ENCODE measurements around the gene DRC3. TPM values are rescaled to one million over a fixed set of nuclear protein-coding genes. Genes with fewer than 3 reads are reported as not detected.
"Not testable (repeated sequence)": the region's sequence is repeated elsewhere in the genome, so short reads cannot be mapped to it uniquely, and the experiment has no call there.

Gene DRC3
- total and polyA plus RNA-seq, 2 donors = 1.6 to 3.6 TPM

DNA sequence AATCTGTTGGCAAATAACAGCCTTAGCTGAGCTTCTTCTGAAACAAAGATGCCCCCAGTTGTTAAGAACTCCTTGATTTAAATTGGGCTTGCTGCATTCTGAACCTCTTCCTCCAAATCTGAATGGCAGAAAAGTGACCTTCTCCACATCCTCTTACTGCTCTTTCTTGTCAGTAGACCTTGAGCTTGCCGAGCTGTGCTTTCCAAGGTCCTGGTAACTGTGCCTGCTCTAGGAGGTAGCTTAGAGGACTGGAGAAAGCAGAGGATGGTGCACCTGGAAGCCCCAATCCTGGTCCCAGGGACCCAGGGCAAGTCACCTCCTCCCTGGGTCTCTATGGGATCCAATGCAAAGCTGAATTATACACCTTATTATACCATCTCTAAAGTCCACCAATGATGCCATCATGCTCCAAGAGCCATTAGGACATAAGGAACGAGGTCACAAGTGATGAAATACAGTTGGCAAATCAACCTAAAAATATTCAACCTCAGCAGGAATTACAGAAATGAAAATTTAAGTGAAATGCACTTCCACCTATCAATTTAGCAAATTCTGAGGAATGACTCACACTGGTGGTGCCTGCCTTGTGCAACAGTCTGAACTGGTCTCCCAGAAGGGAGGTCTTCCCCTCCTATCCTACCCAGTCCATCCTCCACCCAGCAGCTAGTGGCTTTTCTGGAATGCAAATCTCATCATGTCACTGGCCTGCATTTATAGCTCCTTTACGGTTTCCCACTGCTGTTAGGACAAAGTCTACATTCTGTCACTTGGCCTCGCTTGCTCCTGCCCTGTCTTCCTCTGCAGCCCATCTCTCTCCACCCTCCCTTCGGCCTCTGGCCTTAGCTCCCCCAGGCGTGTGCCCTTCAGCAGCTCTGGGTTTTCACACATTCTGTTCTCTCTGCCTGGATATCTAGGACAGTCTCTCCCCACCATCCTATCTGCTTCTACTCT, 37.1 kb upstream of the DRC3 start:
- no peak overlapping the region for H3K27ac ChIP-seq (ENCODE audit: low read depth)
- DNase-seq (ENCODE audit: extremely low spot score) = no peak
- H3K4me1 ChIP-seq (ENCODE audit: insufficient read depth) = peaks cover 2% of the 10 kb centered on the region
- H3K4me3 ChIP-seq (ENCODE audit: low read depth, low read length) = no peak overlapping the region
- H3K36me3 ChIP-seq (ENCODE audit: insufficient read depth) = no peaks in the 10 kb centered on the region
- 74% methylated on average over 6 of the region's 6 CpGs for WGBS

GRCh38 chr17:17937201-17937853, 35.3 kb upstream of the DRC3 start:
- DNase-seq (ENCODE audit: extremely low spot score) = no peak
- Histone ChIP-seq H3K4me3 (ENCODE audit: low read depth, low read length) (no peak overlapping the region), H3K27ac (ENCODE audit: low read depth) (no peak overlapping the region), H3K4me1 (ENCODE audit: insufficient read depth) (peaks cover 5% of the 10 kb centered on the region), H3K36me3 (ENCODE audit: insufficient read depth) (no peaks in the 10 kb centered on the region)
- 78% methylated on average over 4 of the region's 4 CpGs for WGBS

- H3K4me1 ChIP-seq (ENCODE audit: insufficient read depth) = peaks cover 5% of the 10 kb centered on the region
- 90% methylated on average over 5 of the region's 5 CpGs for WGBS
- DNase-seq (ENCODE audit: extremely low spot score) = no peak
These were observed 34.7 kb upstream of the DRC3 start for GRCh38 chr17:17937958-17938357.

GRCh38 chr17:17938388-17939107, 34.1 kb upstream of the DRC3 start:
- WGBS = 90% methylated on average over 8 of the region's 8 CpGs
- peaks cover 5% of the 10 kb centered on the region for H3K4me1 ChIP-seq (ENCODE audit: insufficient read depth)
- no peak overlapping the region for H3K4me3 ChIP-seq (ENCODE audit: low read depth, low read length)
- H3K27ac ChIP-seq (ENCODE audit: low read depth) = no peak overlapping the region
- DNase-seq (ENCODE audit: extremely low spot score) = no peak
- H3K36me3 ChIP-seq (ENCODE audit: insufficient read depth) = no peaks in the 10 kb centered on the region

More at GRCh38 chr17:17937958-17938357, 34.7 kb upstream of the DRC3 start:
- Histone ChIP-seq H3K27ac (ENCODE audit: low read depth) (no peak overlapping the region), H3K4me3 (ENCODE audit: low read depth, low read length) (no peak overlapping the region), H3K36me3 (ENCODE audit: insufficient read depth) (no peaks in the 10 kb centered on the region)

DNA sequence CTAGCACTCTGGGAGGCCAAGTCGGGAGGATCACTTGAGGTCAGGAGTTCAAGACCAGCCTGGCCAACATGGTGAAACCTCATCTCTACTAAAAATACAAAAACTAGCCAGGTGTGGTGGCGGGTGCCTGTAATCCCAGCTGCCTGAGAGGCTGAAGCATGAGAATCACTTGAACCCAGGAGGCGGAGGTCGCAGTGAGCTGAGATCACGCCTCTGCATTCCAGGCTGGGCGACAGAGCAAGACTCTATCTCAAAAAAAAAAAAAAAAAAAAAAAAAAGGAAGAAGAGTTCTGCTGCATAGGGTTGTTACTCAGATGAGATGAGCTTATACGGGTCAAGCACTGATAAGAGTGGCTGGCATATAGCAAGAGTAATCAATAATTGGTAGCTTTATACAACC, 32.7 kb upstream of the DRC3 start:
- not testable (repeated sequence) for H3K4me3 ChIP-seq (ENCODE audit: low read depth, low read length); H3K4me1 ChIP-seq (ENCODE audit: insufficient read depth); H3K36me3 ChIP-seq (ENCODE audit: insufficient read depth); H3K27ac ChIP-seq (ENCODE audit: low read depth); DNase-seq (ENCODE audit: extremely low spot score)
- WGBS = 86% methylated on average over 7 of the region's 7 CpGs

DNA sequence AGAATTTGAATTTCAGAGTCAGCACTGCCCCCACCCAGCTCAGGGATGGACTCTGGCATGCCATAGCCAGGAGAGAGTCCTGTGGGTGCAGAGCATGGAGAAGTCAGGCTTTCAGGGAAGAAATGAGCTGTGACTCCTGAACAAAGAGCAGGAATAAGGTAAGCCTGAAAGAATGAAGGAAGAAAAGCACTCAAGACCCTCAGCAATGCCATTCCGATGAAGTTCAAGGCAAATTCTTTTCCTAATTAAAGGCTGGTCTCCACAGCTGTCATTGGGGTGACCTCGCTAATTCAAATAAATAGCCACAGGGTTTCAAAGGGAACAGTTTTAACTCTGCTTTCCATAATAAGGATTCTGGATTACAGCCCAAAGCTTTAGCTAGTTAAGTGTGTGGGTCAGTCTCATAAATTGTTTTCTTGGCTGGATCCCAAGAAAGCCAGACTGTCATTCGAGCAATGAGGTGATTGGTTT, 32.2 kb upstream of the DRC3 start:
- peaks cover 5% of the 10 kb centered on the region for H3K4me1 ChIP-seq (ENCODE audit: insufficient read depth)
- no peak for DNase-seq (ENCODE audit: extremely low spot score)
- no peaks in the 10 kb centered on the region for H3K36me3 ChIP-seq (ENCODE audit: insufficient read depth)
- WGBS = 19% methylated on average over 3 of the region's 3 CpGs
- no peak overlapping the region for H3K27ac ChIP-seq (ENCODE audit: low read depth)
- no peak overlapping the region for H3K4me3 ChIP-seq (ENCODE audit: low read depth, low read length)

DNA sequence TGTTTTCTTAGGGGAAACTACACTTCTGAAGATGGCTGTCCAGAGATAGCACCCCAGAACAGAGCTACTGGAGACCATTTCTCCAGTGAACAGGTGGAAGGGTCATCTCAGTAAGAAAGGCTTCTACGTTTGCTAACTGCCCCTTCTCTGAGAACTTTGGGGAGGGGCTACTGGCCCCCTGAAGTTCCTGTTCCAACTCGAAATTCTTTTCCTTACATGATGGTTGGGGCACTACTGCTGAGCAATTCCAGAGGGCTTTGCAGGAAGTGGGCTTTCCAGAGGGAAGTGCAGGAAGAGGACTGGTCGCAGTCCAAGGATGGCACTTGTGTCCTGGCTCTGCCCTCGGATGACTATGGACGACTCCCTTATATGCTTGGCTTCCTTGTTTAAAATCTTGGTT, 31.6 kb upstream of the DRC3 start:
- WGBS = 40% methylated on average over 5 of the region's 5 CpGs
- Histone ChIP-seq H3K4me1 (ENCODE audit: insufficient read depth) (peaks cover 5% of the 10 kb centered on the region), H3K4me3 (ENCODE audit: low read depth, low read length) (no peak overlapping the region), H3K27ac (ENCODE audit: low read depth) (peak overlapping the region; percentile 24), H3K36me3 (ENCODE audit: insufficient read depth) (no peaks in the 10 kb centered on the region)
- DNase-seq (ENCODE audit: extremely low spot score) = no peak

GRCh38 chr17:17942846-17943245, 29.8 kb upstream of the DRC3 start:
- no peaks in the 10 kb centered on the region for H3K36me3 ChIP-seq (ENCODE audit: insufficient read depth)
- H3K27ac ChIP-seq (ENCODE audit: low read depth) = no peak overlapping the region
- no peak overlapping the region for H3K4me3 ChIP-seq (ENCODE audit: low read depth, low read length)
- peaks cover 5% of the 10 kb centered on the region for H3K4me1 ChIP-seq (ENCODE audit: insufficient read depth)
- no peak for DNase-seq (ENCODE audit: extremely low spot score)

GRCh38 chr17:17943281-17943984, 29.2 kb upstream of the DRC3 start:
- H3K4me1 ChIP-seq (ENCODE audit: insufficient read depth) = peaks cover 5% of the 10 kb centered on the region
- WGBS = 52% methylated on average over 3 of the region's 3 CpGs
- no peak overlapping the region for H3K27ac ChIP-seq (ENCODE audit: low read depth)
- H3K4me3 ChIP-seq (ENCODE audit: low read depth, low read length) = no peak overlapping the region
- H3K36me3 ChIP-seq (ENCODE audit: insufficient read depth) = no peaks in the 10 kb centered on the region
- no peak for DNase-seq (ENCODE audit: extremely low spot score)

DNA sequence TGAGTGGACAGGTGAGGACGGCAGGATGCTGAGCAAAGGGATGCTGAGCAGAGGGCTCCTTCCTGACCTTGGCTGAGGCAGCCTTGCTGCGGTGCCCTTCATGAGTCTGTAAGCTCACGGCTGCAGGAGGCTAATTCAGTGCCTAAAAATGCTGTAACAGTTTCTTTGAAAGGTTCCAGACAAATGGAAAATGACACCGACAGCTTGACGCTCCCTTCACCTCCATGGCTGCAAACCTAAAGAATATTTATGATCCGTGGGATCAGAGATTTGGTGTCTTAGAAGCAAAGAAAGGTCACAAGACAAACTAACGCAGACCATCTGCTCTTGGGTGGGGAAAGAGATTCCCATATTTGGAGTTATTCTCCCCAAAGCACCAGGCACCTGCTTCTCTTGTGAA, 28.4 kb upstream of the DRC3 start:
- Histone ChIP-seq H3K27ac (ENCODE audit: low read depth) (no peak overlapping the region), H3K36me3 (ENCODE audit: insufficient read depth) (no peaks in the 10 kb centered on the region), H3K4me1 (ENCODE audit: insufficient read depth) (peaks cover 5% of the 10 kb centered on the region), H3K4me3 (ENCODE audit: low read depth, low read length) (no peak overlapping the region)
- WGBS = 46% methylated on average over 7 of the region's 7 CpGs
- DNase-seq (ENCODE audit: extremely low spot score) = no peak

GRCh38 chr17:17944743-17945142, 27.9 kb upstream of the DRC3 start:
- peaks cover 5% of the 10 kb centered on the region for H3K4me1 ChIP-seq (ENCODE audit: insufficient read depth)
- no peak overlapping the region for H3K4me3 ChIP-seq (ENCODE audit: low read depth, low read length)
- DNase-seq (ENCODE audit: extremely low spot score) = no peak
- no peaks in the 10 kb centered on the region for H3K36me3 ChIP-seq (ENCODE audit: insufficient read depth)
- 67% methylated on average over 11 of the region's 11 CpGs for WGBS
- no peak overlapping the region for H3K27ac ChIP-seq (ENCODE audit: low read depth)

DNA sequence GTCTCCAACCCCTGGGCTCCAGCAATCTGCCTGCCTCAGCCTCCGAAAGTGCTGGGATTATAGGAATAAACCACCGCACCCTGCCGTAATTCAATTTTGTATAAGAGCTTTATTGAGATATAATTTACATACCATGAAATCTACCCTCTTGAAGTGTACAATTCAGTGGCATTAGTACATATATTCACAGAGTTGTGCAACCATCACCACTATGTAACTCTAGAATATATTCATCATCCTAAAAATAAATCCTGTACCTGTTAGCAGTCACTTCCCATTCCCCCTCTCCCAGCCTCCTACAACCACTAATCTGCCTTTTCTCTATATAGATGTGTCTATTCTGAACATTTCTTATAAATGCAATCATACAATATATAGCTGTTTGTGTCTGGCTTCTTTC, 26.6 kb upstream of the DRC3 start:
- no peak overlapping the region for H3K27ac ChIP-seq (ENCODE audit: low read depth)
- no peak for DNase-seq (ENCODE audit: extremely low spot score)
- no peak overlapping the region for H3K4me3 ChIP-seq (ENCODE audit: low read depth, low read length)
- 82% methylated on average over 3 of the region's 3 CpGs for WGBS
- peaks cover 1% of the 10 kb centered on the region for H3K4me1 ChIP-seq (ENCODE audit: insufficient read depth)
- H3K36me3 ChIP-seq (ENCODE audit: insufficient read depth) = no peaks in the 10 kb centered on the region

GRCh38 chr17:17947309-17947708, 25.4 kb upstream of the DRC3 start:
- Histone ChIP-seq H3K4me3 (ENCODE audit: low read depth, low read length) (no peak overlapping the region), H3K27ac (ENCODE audit: low read depth) (no peak overlapping the region), H3K4me1 (ENCODE audit: insufficient read depth) (no peaks in the 10 kb centered on the region), H3K36me3 (ENCODE audit: insufficient read depth) (no peaks in the 10 kb centered on the region)
- 80% methylated on average over 5 of the region's 5 CpGs for WGBS
- no peak for DNase-seq (ENCODE audit: extremely low spot score)

Measured in urinary bladder (tissue), 4 donors.